NB4 (cell line): ENCODE data around the gene DDX54.

ENCODE experiments used
- DNase-seq: peaks from one replicate; pipeline ENCODE4 v3.0.0; 2010; ENCODE audit warnings: low read depth
- H3K4me3 ChIP-seq: one replicate; pipeline ENCODE4 v1.5.1; 2011; ENCODE audit warnings: mild to moderate bottlenecking, low read depth, low read length, moderate library complexity
- MYC ChIP-seq: IDR thresholded peaks from 2 replicates; pipeline ENCODE4 v1.6.1; 2011; ENCODE audit warnings: low read depth, low read length
- POLR2A ChIP-seq: IDR thresholded peaks from 2 replicates; pipeline ENCODE4 v1.6.1; 2011; ENCODE audit warnings: mild to moderate bottlenecking; ENCODE audit not compliant: insufficient read length; ENCODE audit errors: extremely low read depth
- TF ChIP-seq, protein P1 (sequence below): IDR thresholded peaks from 2 replicates; pipeline ENCODE4 v1.6.1; 2011; ENCODE audit warnings: low read depth, low read length
- TF ChIP-seq, protein P2 (sequence below): IDR thresholded peaks from one replicate; pipeline ENCODE4 v1.5.1; 2012; ENCODE audit warnings: low read depth, low read length

The DDX54 gene

DNA sequence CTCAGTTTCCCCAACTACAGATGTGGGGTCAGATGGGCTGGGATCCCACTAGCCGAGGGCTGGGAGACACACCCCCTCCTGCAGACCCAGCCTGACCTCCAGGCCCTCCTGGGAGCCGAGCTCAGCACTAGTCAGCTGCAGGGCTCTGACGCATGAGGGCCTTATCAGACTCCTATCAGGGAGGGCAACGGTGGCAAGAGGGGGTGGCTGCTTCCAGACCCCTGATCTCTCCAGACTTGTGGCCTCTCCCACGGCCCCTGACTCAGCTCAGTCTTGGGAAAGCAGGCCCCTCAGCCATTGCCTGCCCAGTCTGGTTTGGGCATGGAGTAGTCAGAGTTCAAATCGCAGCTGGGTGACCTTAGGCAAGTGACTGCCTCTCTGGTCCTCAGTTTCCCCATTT lies 52.2 kb downstream of the DDX54 start:
- H3K4me3 ChIP-seq, result no peak overlapping the region
- peak; percentile 53 for DNase-seq
- TF ChIP-seq POLR2A (no peak), MYC (no peak)
- TF ChIP-seq, protein P1, sequence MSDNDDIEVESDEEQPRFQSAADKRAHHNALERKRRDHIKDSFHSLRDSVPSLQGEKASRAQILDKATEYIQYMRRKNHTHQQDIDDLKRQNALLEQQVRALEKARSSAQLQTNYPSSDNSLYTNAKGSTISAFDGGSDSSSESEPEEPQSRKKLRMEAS, result no peak
- TF ChIP-seq, protein P2, sequence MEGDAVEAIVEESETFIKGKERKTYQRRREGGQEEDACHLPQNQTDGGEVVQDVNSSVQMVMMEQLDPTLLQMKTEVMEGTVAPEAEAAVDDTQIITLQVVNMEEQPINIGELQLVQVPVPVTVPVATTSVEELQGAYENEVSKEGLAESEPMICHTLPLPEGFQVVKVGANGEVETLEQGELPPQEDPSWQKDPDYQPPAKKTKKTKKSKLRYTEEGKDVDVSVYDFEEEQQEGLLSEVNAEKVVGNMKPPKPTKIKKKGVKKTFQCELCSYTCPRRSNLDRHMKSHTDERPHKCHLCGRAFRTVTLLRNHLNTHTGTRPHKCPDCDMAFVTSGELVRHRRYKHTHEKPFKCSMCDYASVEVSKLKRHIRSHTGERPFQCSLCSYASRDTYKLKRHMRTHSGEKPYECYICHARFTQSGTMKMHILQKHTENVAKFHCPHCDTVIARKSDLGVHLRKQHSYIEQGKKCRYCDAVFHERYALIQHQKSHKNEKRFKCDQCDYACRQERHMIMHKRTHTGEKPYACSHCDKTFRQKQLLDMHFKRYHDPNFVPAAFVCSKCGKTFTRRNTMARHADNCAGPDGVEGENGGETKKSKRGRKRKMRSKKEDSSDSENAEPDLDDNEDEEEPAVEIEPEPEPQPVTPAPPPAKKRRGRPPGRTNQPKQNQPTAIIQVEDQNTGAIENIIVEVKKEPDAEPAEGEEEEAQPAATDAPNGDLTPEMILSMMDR, result no peak

DNA sequence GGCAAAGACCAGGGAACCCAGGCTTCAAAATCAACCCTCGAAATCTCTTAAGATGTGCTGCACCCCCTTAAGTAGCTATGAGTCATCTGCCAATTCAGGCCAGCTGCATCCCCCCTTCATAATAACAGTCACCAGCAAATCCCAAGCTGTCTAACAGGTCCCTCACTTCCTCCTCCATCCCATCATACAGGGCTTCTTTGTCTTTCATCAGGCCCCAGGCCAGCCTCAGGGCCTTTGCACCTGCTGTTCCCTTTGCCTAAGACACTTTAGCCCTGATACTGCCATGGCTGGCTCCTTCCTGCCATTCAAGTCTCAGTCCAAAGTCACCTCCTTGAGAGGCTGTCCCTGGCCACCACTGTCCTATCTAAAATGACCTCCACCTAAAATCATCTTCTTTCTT lies 53.7 kb downstream of the DDX54 start:
- peak; percentile 53 for DNase-seq
- TF ChIP-seq MYC, result no peak
- TF ChIP-seq, protein P1, result no peak
- TF ChIP-seq, protein P2, result no peak
- H3K4me3 ChIP-seq, result no peak overlapping the region

DNA sequence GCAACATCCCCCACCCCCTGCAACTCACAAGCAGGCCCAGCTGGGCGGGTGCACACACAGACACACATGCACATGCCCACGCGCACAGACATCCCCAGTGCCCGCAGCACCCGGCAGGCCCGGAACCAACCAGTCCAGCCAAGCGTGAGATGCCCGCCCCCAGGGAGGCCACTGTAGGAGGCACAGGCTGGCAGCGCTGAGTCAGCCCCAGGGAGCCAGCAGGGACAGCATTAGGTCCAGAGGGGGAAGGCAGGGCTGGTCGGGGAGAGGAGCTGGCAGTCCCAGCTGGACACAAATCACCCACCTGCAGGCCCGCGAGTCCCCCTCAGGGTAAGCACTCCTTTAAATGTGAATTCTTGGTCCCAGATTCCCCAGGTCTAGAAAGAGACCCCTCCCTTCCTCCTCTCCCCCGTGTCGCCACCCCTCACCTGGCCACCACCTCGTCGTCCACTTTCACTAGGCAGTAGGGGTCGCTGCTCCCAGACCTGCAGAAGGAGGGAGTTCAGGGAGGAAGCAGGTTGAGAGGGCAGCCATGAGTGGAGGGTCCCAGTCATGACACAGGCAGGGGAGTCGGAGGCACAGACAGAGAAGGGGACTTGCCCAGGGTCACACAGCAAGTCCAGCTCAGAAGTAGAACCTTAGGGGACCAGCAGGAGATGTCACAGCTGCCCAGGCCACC lies 54.7 kb downstream of the DDX54 start:
- DNase-seq, result peak; percentile 38
- TF ChIP-seq, protein P2, result peak; percentile 50
- TF ChIP-seq POLR2A, result no peak
- no peak overlapping the region for H3K4me3 ChIP-seq

DNA sequence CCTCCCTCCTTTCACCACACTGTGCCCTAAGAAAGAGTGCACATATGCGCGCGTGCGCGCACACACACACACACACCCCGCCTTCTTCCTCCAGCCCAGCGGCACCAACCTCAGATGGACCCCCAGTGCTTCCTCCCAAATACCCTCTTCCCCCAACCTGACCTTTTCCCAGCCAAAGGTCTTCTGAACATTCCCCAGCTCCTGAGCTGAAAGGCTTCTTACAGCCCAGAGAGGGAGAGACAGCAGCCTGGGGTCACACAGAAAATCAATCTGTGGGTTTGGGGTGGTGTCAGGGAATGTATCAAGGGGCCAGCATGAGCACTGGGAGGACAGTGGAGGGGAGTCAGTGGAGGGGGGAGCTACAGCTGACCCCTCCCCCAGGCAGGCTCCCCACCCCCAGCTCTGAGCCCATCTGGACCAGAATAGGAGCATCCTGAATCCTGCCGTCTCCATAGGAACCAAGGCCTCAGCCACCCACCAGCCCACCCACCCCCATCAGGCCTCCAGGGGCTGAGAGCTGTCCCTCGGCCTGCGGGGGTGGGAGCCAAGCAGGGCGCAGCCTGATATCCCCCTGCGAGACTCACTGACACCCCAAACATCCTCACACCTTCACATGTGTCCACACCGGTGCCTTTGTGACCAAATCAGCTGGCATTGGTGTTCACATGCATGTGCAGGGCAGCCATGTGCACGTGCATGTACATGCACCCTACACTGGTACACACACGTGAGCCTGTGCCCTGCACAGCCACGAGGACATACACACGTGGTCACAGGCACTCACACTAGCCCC lies 55.4 kb downstream of the DDX54 start:
- no peak overlapping the region for H3K4me3 ChIP-seq
- DNase-seq, result no peak
- TF ChIP-seq, protein P1, result peak; percentile 52; the same call in 1 of the 2 replicates
- TF ChIP-seq, protein P2, result no peak

DNA sequence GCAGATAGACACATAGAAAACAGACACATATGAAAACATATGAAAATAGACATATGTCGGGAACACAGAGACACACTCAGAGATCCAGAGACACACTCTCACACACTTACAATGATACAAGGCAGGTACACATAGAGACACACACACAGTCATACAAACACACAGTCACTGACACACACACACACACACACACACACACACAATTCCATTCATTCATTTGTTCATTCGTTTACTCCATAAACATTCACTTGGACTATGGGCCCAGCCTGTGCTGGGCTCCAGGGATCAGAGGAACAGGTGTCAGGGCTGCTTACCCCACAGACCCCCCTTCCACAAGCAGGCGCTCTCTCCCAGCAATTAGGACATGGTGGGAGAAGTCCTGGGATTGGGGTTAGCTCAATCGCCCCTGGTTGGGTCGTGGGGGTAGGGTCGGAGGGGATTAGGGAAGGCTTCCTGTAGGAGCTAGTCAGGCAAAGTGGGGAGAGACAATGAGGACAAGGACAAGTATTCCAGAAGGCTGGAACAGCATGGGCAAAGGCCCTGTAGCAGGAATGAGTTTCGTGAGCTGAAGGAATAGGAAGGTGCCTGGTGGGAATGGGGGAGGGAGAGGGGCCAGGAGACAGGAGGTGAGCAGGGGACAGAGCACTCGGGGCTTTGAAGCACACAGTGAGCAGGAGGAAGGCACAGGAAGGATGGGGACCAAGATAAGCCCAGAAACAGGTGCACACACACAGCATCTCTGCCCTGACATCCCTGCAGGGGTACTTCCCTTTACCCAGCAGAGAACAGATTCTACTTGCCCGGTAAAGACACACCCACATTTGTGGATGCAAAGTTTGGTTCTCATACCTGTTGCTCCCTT lies 56.2 kb downstream of the DDX54 start:
- TF ChIP-seq, protein P1, result no peak
- TF ChIP-seq, protein P2, result no peak
- TF ChIP-seq MYC (no peak), POLR2A (no peak)
- H3K4me3 ChIP-seq, result no peak overlapping the region
- DNase-seq, result no peak
